Neuronal stem cell (in vitro differentiated cells): ENCODE data around the gene CDCA4.

Experiments
- DNase-seq: peaks from one replicate; pipeline ENCODE4 v3.0.0-alpha.2; 2013; ENCODE audit warnings: low spot score
- H2AFZ ChIP-seq: one replicate; pipeline ENCODE4 v1.6.1; 2013; ENCODE audit warnings: mild to moderate bottlenecking, low read length, inconsistent platforms
- H2AK5ac ChIP-seq: 2 replicates; pipeline ENCODE4 v1.6.1; 2013; ENCODE audit warnings: low read depth, mild to moderate bottlenecking, inconsistent platforms, low read length, moderate library complexity, mixed read lengths
- H2BK120ac ChIP-seq: 2 replicates; pipeline ENCODE4 v1.6.1; 2013; ENCODE audit warnings: low read depth, mild to moderate bottlenecking, inconsistent platforms, low read length, moderate library complexity, mixed read lengths
- H2BK12ac ChIP-seq: one replicate; pipeline ENCODE4 v1.6.1; 2013; ENCODE audit warnings: low read length, inconsistent platforms
- H2BK15ac ChIP-seq: 2 replicates; pipeline ENCODE4 v1.6.1; 2013; ENCODE audit warnings: mild to moderate bottlenecking, low read length, inconsistent platforms, mixed read lengths
- H2BK5ac ChIP-seq: one replicate; pipeline ENCODE4 v1.6.1; 2013; ENCODE audit warnings: inconsistent platforms, mild to moderate bottlenecking, low read length, moderate library complexity
- H3K14ac ChIP-seq: one replicate; pipeline ENCODE4 v1.6.1; 2013; ENCODE audit warnings: low read length, inconsistent platforms
- H3K18ac ChIP-seq: 2 replicates; pipeline ENCODE4 v1.6.1; 2013; ENCODE audit warnings: low read length, inconsistent platforms
- H3K23ac ChIP-seq: 2 replicates; pipeline ENCODE4 v1.6.1; 2013; ENCODE audit warnings: low read depth, mild to moderate bottlenecking, mixed read lengths, low read length, inconsistent platforms; ENCODE audit not compliant: poor library complexity
- H3K27ac ChIP-seq: replicated peaks from 3 replicates; pipeline ENCODE4 v1.5.1; 2013; ENCODE audit warnings: low read length, inconsistent platforms
- H3K27me3 ChIP-seq, 3 experiments: 2 replicates each; pipeline ENCODE4 v1.6.1; 2013; ENCODE audit warnings: low read length in 3 of 3, mild to moderate bottlenecking in 2 of 3, inconsistent platforms in 1 of 3, low read depth in 1 of 3, mixed read lengths in 1 of 3, moderate library complexity in 1 of 3; ENCODE audit not compliant: control insufficient read depth in 3 of 3, insufficient read depth in 3 of 3
- H3K36me3 ChIP-seq, 2 donors: replicated peaks in 1 of 2; 2 replicates each; pipeline ENCODE4 v1.6.1; 2013; ENCODE audit warnings: low read length in 2 of 2; ENCODE audit not compliant: control insufficient read depth in 2 of 2, insufficient read depth in 2 of 2
- H3K4ac ChIP-seq: 2 replicates; pipeline ENCODE4 v1.6.1; 2013; ENCODE audit warnings: inconsistent platforms, mild to moderate bottlenecking, low read length, moderate library complexity
- H3K4me1 ChIP-seq, 2 donors: 1 replicate in 1 of 2; 2 replicates in 1 of 2; pipeline ENCODE4 v1.6.1; 2013; ENCODE audit warnings: low read length in 2 of 2, low read depth in 1 of 2; ENCODE audit not compliant: control insufficient read depth in 2 of 2, insufficient read depth in 1 of 2
- H3K4me2 ChIP-seq: one replicate; pipeline ENCODE4 v1.6.1; 2013; ENCODE audit warnings: mild to moderate bottlenecking, low read length, inconsistent platforms; ENCODE audit not compliant: insufficient read depth, poor library complexity, severe bottlenecking
- H3K4me3 ChIP-seq, 2 donors: 2 replicates each; pipeline ENCODE4 v1.5.1; 2013; ENCODE audit warnings: low read length in 2 of 2, mild to moderate bottlenecking in 2 of 2, inconsistent platforms in 1 of 2, moderate library complexity in 1 of 2
- H3K79me1 ChIP-seq: one replicate; pipeline ENCODE4 v1.6.1; 2013; ENCODE audit warnings: low read depth, mild to moderate bottlenecking, inconsistent platforms, low read length, moderate library complexity
- H3K9ac ChIP-seq: one replicate; pipeline ENCODE4 v1.6.1; 2013; ENCODE audit warnings: mild to moderate bottlenecking, low read depth, low read length, inconsistent platforms; ENCODE audit not compliant: poor library complexity
- H3K9me3 ChIP-seq, 2 donors: replicated peaks in 1 of 2; 2 replicates each; pipeline versions ENCODE3 to v1.6.1; 2013; ENCODE audit warnings: low read length in 2 of 2, mild to moderate bottlenecking in 2 of 2, inconsistent platforms in 1 of 2, low read depth in 1 of 2, mixed read lengths in 1 of 2, moderate library complexity in 1 of 2; ENCODE audit not compliant: control insufficient read depth in 2 of 2, insufficient read depth in 1 of 2
- H4K8ac ChIP-seq: one replicate; pipeline ENCODE4 v1.6.1; 2013; ENCODE audit warnings: low read depth, mild to moderate bottlenecking, inconsistent platforms, low read length, moderate library complexity
- H4K91ac ChIP-seq: one replicate; pipeline ENCODE4 v1.6.1; 2013; ENCODE audit warnings: low read length, low read depth, mild to moderate bottlenecking, inconsistent platforms; ENCODE audit not compliant: poor library complexity
- WGBS, 2 donors: extraction: QIAGEN DNeasy Blood & Tissue Kit; methylation state at CpG; one replicate each; pipeline ENCODE4 v1.1.7; 2013; ENCODE audit warnings: missing lambda C conversion rate in 2 of 2, mixed read lengths in 1 of 2; ENCODE audit not compliant: insufficient read length in 2 of 2, insufficient replicate concordance in 1 of 2; ENCODE audit errors: extremely low coverage in 2 of 2; 5-methylcytosine and 5-hydroxymethylcytosine counted together

Gene CDCA4

GRCh38 chr14:105015242-105015641 is 5.6 kb downstream of the CDCA4 start:
- H3K23ac ChIP-seq = no peak overlapping the region
- H2BK5ac ChIP-seq = no peak overlapping the region
- H3K9me3 ChIP-seq = no peaks in the 10 kb centered on the region
- H2BK15ac ChIP-seq = no peak overlapping the region
- peaks cover 12% of the 10 kb centered on the region for H3K79me1 ChIP-seq
- H3K14ac ChIP-seq = no peak overlapping the region
- H2AFZ ChIP-seq = no peak overlapping the region
- H3K18ac ChIP-seq = no peak overlapping the region
- H3K4me2 ChIP-seq = no peak overlapping the region
- H3K36me3 ChIP-seq = peaks cover 25 to 88% of the 10 kb centered on the region in 2 donors
- no peak overlapping the region for H2AK5ac ChIP-seq
- no peak overlapping the region for H2BK12ac ChIP-seq
- H3K4me1 ChIP-seq = peaks cover 13 to 15% of the 10 kb centered on the region in 2 donors
- no peak overlapping the region for H4K91ac ChIP-seq
- H3K27ac ChIP-seq = no peak overlapping the region
- no peak overlapping the region for H4K8ac ChIP-seq
- no peak overlapping the region for H2BK120ac ChIP-seq
- DNase-seq = no peak
- no peak overlapping the region for H3K9ac ChIP-seq
- no peaks in the 10 kb centered on the region for H3K27me3 ChIP-seq
- no peak overlapping the region for H3K4ac ChIP-seq
- H3K4me3 ChIP-seq = no peak overlapping the region
- no CpG with 5 or more reads among the region's 9 CpGs for WGBS, 2 donors

DNA sequence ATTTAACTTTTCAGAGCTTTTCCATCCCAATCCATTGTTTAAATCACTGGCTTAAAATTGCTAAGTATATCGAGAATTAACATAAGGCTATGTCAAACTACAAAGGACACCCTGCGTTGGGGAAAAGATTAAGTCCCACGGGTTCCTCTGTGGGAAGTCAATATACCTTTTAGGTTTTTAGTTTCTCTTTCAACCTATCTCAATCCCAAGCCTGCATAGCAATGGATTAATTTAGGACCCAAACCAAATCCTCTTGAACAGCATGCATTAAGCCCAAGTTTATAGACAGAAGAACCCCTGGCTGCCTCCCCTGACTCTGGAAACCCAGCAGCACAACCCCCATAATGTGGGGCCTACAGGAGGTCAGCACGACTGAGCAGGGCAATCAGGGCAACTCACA is 6.3 kb downstream of the CDCA4 start:
- peaks cover 16% of the 10 kb centered on the region for H3K79me1 ChIP-seq
- H2AK5ac ChIP-seq = no peak overlapping the region
- H3K27ac ChIP-seq = no peak overlapping the region
- no peak overlapping the region for H2BK15ac ChIP-seq
- H2AFZ ChIP-seq = no peak overlapping the region
- H3K4ac ChIP-seq = no peak overlapping the region
- no peak overlapping the region for H4K91ac ChIP-seq
- H3K9me3 ChIP-seq = no peaks in the 10 kb centered on the region
- H2BK12ac ChIP-seq = no peak overlapping the region
- peaks cover 9 to 15% of the 10 kb centered on the region in 2 donors for H3K4me1 ChIP-seq
- H3K14ac ChIP-seq = no peak overlapping the region
- no peak for DNase-seq
- WGBS, 2 donors = no CpG with 5 or more reads among the region's 4 CpGs
- H4K8ac ChIP-seq = no peak overlapping the region
- H2BK120ac ChIP-seq = no peak overlapping the region
- H3K18ac ChIP-seq = no peak overlapping the region
- no peaks in the 10 kb centered on the region for H3K27me3 ChIP-seq
- H3K36me3 ChIP-seq = peaks cover 31 to 89% of the 10 kb centered on the region in 2 donors
- no peak overlapping the region for H3K4me2 ChIP-seq
- no peak overlapping the region for H3K4me3 ChIP-seq
- H3K9ac ChIP-seq = no peak overlapping the region
- H3K23ac ChIP-seq = no peak overlapping the region
- H2BK5ac ChIP-seq = no peak overlapping the region

DNA sequence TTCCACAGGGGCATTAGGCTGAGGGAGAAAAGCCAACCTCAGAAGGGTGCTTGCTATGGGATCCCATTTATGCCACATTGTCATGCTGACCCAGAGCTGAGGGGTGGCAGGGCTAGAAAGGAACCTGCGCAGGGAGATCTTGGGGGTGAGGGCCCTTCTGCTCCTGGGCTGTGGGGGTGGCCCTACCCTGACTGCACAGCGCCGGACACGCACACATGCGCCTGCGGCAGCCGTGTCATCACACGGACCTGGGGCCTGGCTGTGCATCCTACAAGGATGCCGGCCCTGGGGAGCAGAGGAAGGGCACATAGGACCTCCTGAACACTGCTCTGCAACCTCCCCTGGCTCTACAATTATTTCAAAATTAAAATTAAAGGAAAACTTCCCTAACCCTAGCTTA is 6.9 kb downstream of the CDCA4 start:
- H3K9ac ChIP-seq = no peak overlapping the region
- no peak overlapping the region for H3K14ac ChIP-seq
- H3K27me3 ChIP-seq = no peaks in the 10 kb centered on the region
- no peak overlapping the region for H2BK5ac ChIP-seq
- no peak overlapping the region for H2BK12ac ChIP-seq
- H3K27ac ChIP-seq = no peak overlapping the region
- H3K4me3 ChIP-seq = no peak overlapping the region
- no peak overlapping the region for H2BK15ac ChIP-seq
- no peak overlapping the region for H2AK5ac ChIP-seq
- H3K36me3 ChIP-seq = peaks cover 30 to 89% of the 10 kb centered on the region in 2 donors
- H4K8ac ChIP-seq = no peak overlapping the region
- H2BK120ac ChIP-seq = no peak overlapping the region
- no peak overlapping the region for H4K91ac ChIP-seq
- DNase-seq = no peak
- peaks cover 4 to 10% of the 10 kb centered on the region in 2 donors for H3K4me1 ChIP-seq
- no CpG with 5 or more reads among the region's 9 CpGs for WGBS, 2 donors
- H3K4me2 ChIP-seq = no peak overlapping the region
- H2AFZ ChIP-seq = no peak overlapping the region
- H3K79me1 ChIP-seq = peaks cover 14% of the 10 kb centered on the region
- H3K4ac ChIP-seq = no peak overlapping the region
- H3K23ac ChIP-seq = no peak overlapping the region
- H3K9me3 ChIP-seq = no peaks in the 10 kb centered on the region
- no peak overlapping the region for H3K18ac ChIP-seq

- no peak overlapping the region for H2BK5ac ChIP-seq
- no peak overlapping the region for H3K4me2 ChIP-seq
- H2BK15ac ChIP-seq = no peak overlapping the region
- H3K4me1 ChIP-seq = peaks cover 4 to 6% of the 10 kb centered on the region in 2 donors
- H4K8ac ChIP-seq = no peak overlapping the region
- no peaks in the 10 kb centered on the region for H3K9me3 ChIP-seq
- no peak overlapping the region for H3K14ac ChIP-seq
- H3K23ac ChIP-seq = no peak overlapping the region
- no peak overlapping the region for H2BK12ac ChIP-seq
- no peak overlapping the region for H2AK5ac ChIP-seq
- H3K79me1 ChIP-seq = peaks cover 13% of the 10 kb centered on the region
- peaks cover 27 to 87% of the 10 kb centered on the region in 2 donors for H3K36me3 ChIP-seq
- no peak overlapping the region for H2AFZ ChIP-seq
- no peak overlapping the region for H2BK120ac ChIP-seq
- no peak for DNase-seq
- H3K18ac ChIP-seq = no peak overlapping the region
- no peak overlapping the region for H3K4ac ChIP-seq
- no peak overlapping the region for H3K9ac ChIP-seq
- no peak overlapping the region for H4K91ac ChIP-seq
- H3K27ac ChIP-seq = no peak overlapping the region
- WGBS, 2 donors = no CpG with 5 or more reads among the region's 8 CpGs
- H3K4me3 ChIP-seq = no peak overlapping the region
- H3K27me3 ChIP-seq = no peaks in the 10 kb centered on the region
Measured at GRCh38 chr14:105013150-105013785, 7.6 kb downstream of the CDCA4 start.
